ENCODE measurements around the gene INPP5A.

Gene INPP5A

DNA sequence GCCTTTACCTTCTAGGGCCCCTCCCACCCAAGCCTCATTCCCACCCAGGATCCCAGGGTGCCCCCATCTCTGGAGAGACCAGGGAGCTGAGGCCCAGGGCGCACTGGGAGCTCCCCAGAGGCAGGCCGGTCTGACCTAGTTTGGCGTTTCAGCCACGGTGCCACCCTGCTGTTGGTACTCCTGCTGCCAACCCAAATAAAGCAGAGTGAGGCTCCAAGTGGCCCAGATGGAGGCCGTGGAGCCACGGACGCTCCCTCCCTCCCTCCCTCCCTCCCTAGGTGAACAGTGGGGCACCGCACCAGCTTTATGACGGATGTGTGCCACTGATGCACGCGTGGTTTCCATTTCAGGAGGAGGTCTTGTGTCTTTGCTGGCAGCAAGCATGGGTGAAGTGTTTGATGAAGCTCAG, 1.8 kb downstream of the INPP5A start:
- ChIA-PET CTCF (interaction anchor here (0.7 to 4.3 kb wide), 9 partner anchors 10 to 99 kb away, joined by 3 to 18 read pairs (median 3); no protein-coding TSS in a partner anchor), POLR2A (interaction anchor here (0.6 to 1.4 kb wide), 5 partner anchors 22 to 271 kb away, joined by 3 to 4 read pairs (median 3); no protein-coding TSS in a partner anchor)
- peak overlapping the region; percentile 66 for H3K4me3 ChIP-seq (ENCODE audit: low read depth, low read length)
- DNase-seq (ENCODE audit: low read depth, low spot score) = no peak
- TF ChIP-seq, protein P1, sequence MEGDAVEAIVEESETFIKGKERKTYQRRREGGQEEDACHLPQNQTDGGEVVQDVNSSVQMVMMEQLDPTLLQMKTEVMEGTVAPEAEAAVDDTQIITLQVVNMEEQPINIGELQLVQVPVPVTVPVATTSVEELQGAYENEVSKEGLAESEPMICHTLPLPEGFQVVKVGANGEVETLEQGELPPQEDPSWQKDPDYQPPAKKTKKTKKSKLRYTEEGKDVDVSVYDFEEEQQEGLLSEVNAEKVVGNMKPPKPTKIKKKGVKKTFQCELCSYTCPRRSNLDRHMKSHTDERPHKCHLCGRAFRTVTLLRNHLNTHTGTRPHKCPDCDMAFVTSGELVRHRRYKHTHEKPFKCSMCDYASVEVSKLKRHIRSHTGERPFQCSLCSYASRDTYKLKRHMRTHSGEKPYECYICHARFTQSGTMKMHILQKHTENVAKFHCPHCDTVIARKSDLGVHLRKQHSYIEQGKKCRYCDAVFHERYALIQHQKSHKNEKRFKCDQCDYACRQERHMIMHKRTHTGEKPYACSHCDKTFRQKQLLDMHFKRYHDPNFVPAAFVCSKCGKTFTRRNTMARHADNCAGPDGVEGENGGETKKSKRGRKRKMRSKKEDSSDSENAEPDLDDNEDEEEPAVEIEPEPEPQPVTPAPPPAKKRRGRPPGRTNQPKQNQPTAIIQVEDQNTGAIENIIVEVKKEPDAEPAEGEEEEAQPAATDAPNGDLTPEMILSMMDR (IDR thresholded peaks at IDR 0.05; ENCODE audit: insufficient read depth, low read length, missing control alignments) = no peak

DNA sequence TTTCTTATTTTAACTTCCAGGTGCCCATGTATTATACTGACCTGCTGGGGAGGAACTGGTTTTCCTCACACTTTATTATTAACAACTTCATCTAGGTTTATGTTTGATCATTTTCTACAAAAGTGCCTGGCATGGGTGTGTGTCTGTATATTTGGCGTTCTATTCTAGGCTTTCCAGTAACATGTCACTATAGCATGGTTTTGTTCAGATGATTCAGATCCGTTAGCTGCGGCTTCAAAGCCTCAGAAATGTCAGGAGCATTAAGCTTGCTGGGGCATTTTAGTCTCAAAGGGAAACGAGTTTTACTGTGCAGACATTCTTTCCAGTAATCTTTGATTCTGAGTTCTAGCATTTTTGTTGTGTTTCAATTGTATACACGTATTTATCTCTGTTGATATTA, 2.3 kb downstream of the INPP5A start:
- DNase-seq (ENCODE audit: low read depth, low spot score) = peak; percentile 34
- CTCF ChIA-PET = interaction anchor here (0.8 to 4.3 kb wide), 9 partner anchors 9 to 98 kb away, joined by 3 to 18 read pairs (median 4); no protein-coding TSS in a partner anchor
- POLR2A ChIA-PET = interaction anchor here (0.6 to 1.4 kb wide), 5 partner anchors 23 to 256 kb away, joined by 3 to 4 read pairs (median 3); no protein-coding TSS in a partner anchor
- TF ChIP-seq, protein P1 (IDR thresholded peaks at IDR 0.05; ENCODE audit: insufficient read depth, low read length, missing control alignments) = no peak
- H3K4me3 ChIP-seq (ENCODE audit: low read depth, low read length) = peak overlapping the region; percentile 66

DNA sequence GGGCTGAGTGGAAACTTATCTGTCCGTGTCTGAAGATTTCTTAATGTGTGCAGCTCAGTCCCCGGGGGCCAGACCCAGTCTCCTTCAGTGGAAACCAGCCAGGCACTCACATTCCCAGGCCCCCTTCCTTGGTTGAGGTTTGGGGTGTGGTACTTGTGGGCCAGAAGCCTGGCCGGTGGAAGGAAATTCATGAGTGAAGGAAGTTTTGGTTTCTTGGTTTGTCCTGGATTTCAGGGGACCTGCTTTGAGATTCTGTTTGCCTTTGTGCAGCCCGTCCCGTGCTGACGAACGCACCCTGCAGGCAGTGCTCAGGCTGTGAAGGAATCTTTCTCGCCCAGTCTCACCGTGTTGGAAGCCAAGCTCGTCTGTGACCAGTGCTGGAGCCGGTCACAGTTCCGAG, 2.9 kb downstream of the INPP5A start:
- H3K4me3 ChIP-seq (ENCODE audit: low read depth, low read length) = peak overlapping the region; percentile 38
- TF ChIP-seq, protein P1 (IDR thresholded peaks at IDR 0.05; ENCODE audit: insufficient read depth, low read length, missing control alignments) = peak; percentile 43
- ChIA-PET CTCF (interaction anchor here (1.0 to 4.3 kb wide), 8 partner anchors 9 to 100 kb away, joined by 3 to 18 read pairs (median 4); no protein-coding TSS in a partner anchor), POLR2A (interaction anchor here (0.6 to 1.4 kb wide), 3 partner anchors 23 to 256 kb away, joined by 3 to 4 read pairs (median 3); no protein-coding TSS in a partner anchor)
- DNase-seq (ENCODE audit: low read depth, low spot score) = no peak

DNA sequence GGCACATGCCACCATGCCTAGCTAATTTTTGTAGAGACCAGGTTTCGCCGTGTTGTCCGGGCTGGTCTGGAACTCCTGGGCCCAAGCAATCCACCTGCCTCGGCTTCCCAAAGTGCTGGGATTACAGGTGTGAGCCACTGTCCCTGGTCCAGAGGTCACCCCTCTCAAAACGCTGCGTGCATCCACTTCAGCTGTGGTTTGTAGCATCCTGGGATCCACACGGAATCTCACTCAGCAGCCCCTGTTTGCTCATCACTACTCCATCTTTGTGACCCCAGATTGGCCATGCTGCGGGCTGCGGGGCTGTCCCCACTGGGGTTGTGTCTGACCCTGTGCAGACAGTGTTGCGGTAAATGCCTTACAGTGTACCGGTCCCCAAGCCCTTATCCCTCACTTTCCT, 3.5 kb downstream of the INPP5A start:
- ChIA-PET POLR2A (interaction anchor here (1.4 kb wide), 1 partner anchor 24 kb away, joined by 4 read pairs; no protein-coding TSS in a partner anchor), CTCF (interaction anchor here (1.0 to 4.3 kb wide), 5 partner anchors 10 to 99 kb away, joined by 3 to 18 read pairs (median 4); no protein-coding TSS in a partner anchor)
- H3K4me3 ChIP-seq (ENCODE audit: low read depth, low read length) = no peak overlapping the region
- DNase-seq (ENCODE audit: low read depth, low spot score) = no peak
- TF ChIP-seq, protein P1 (IDR thresholded peaks at IDR 0.05; ENCODE audit: insufficient read depth, low read length, missing control alignments) = no peak

DNA sequence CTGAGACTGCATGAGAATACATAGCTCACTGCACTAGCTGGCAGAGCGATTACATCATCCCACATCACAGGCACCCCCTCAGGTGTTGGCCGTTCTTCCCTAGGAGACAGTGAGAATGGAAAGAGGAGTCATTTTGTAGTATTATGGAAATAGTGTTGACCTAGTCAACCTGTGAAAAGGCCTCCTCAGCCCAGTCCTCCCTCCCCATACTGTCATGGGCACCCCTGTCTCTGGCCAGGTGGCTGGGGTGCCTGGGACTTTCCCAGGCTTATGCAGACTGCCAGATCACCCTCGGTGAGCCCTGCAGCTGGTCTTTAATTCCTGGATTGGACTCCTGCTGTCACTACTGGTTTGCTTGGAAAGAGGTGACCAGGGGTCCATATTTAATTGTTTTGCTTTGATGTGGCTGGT, 4.0 kb downstream of the INPP5A start:
- POLR2A ChIA-PET = no interaction called here
- DNase-seq (ENCODE audit: low read depth, low spot score) = no peak
- TF ChIP-seq, protein P1 (IDR thresholded peaks at IDR 0.05; ENCODE audit: insufficient read depth, low read length, missing control alignments) = no peak
- no peak overlapping the region for H3K4me3 ChIP-seq (ENCODE audit: low read depth, low read length)
- CTCF ChIA-PET = interaction anchor here (1.0 to 4.3 kb wide), 5 partner anchors 10 to 99 kb away, joined by 3 to 18 read pairs (median 4); no protein-coding TSS in a partner anchor

DNA sequence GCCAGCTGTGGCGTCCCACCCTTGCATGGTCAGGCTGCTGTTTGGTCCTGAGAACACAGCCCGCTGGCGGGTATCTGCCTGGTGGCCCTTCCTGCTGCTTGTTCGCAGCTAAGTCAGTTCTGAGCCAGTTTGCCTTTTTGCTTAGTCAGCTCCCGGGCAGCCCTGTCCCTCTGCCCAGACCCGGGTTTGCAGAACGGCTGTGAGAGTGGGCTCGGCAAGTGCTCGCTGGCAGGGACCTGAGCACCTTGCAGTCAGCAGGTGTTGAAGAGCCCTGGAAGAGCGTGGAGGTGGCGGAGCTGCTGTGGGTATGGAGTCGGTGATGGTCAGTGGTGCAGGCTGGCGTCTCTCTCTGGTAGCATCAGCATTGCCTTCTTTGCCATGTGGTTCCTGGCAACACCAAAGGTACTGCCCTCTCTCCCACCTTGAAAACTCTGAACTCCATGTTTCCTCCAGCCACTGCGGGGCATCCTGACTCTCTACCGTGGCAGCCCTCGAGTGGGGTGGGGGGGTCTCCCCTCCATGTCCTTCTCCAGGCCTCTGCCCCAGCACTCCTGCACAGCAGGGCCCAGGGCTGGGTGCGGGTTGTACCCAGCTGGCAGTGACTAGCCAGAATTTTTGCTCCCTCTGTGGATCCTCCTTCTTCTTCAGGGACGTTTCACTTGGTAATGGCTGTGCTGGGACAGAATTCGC, 4.6 kb downstream of the INPP5A start:
- TF ChIP-seq, protein P1 (IDR thresholded peaks at IDR 0.05; ENCODE audit: insufficient read depth, low read length, missing control alignments) = no peak
- no peak overlapping the region for H3K4me3 ChIP-seq (ENCODE audit: low read depth, low read length)
- ChIA-PET CTCF (interaction anchor here (1.4 to 4.3 kb wide), 4 partner anchors 33 to 98 kb away, joined by 3 to 18 read pairs (median 4); no protein-coding TSS in a partner anchor), POLR2A (no interaction called here)
- no peak for DNase-seq (ENCODE audit: low read depth, low spot score)
